M059J (cell line): ENCODE measurements around the gene ENDOG. TPM values are rescaled to one million over a fixed set of nuclear protein-coding genes. Genes with fewer than 3 reads are reported as not detected.
A peak's percentile ranks its signal among the peaks of the same experiment; 100 is the strongest.
"Not testable (repeated sequence)": the region's sequence is repeated elsewhere in the genome, so short reads cannot be mapped to it uniquely, and the experiment has no call there.

Experiments used
- DNase-seq: peaks from one replicate; pipeline ENCODE4 v3.0.0-alpha.2; 2012; ENCODE audit warnings: low read depth
- total RNA-seq: library from RNA; depleted of rRNA; stranded (reverse); fragments of >200 nt; shearing (Covaris generic); gene quantifications from 2 replicates; pipeline ENCODE4 v1.2.3, GENCODE V29; 2014; rRNA removed

ENDOG gene
- total RNA-seq: 10.3 and 18.9 TPM in 2 replicates

GRCh38 chr9:128818099-128818838 lies at the start of gene ENDOG:
Gene ENDOG (plus strand): TSS chr9:128818500. CDS start chr9:128818685, 185 bp downstream.
- peak; percentile 96 for DNase-seq

GRCh38 chr9:128768606-128769005 lies 49.7 kb upstream of the ENDOG start:
- no peak for DNase-seq

DNA sequence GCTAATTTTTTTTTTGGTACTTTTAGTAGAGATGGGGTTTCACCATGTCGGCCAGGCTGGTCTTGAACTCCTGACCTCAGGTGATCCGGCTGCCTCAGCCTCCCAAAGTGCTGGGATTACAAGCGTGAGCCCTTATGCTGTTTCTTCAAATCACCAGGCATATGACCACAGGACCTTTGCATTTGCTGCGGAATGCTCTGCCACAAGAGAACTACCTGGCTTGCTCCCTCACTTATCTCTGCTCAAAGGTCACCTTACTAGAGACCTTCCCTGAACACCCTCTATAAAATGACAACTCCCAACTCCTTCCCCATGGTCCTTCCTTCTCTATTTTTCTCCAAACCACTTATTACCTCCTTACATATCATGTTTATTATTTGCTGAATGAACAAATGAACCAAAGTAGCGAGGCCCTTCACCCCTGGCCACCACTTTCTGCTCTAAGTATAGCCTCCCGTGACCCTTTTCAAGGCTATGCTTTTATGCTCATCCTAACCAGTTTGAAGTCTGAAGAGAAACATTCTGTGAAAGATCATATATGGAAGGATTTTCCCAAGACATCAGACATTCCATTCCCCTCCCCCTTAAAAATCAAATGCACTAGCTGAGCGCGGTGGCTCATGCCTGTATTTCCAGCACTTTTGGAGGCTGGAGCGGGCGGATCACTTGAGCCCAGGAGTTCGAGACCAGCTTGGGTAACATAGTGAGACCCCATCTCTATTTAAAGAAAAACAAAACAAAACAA lies 47.8 kb upstream of the ENDOG start:
- no peak for DNase-seq

GRCh38 chr9:128771094-128771721 lies 47.1 kb upstream of the ENDOG start:
- DNase-seq: peak; percentile 42

GRCh38 chr9:128771745-128772519 lies 46.4 kb upstream of the ENDOG start, which contains the start of gene ZER1:
Gene ZER1 (minus strand): TSS chr9:128771927. CDS start chr9:128755565, 16,362 bp downstream.
- peak; percentile 84 for DNase-seq

- DNase-seq: no peak
These were observed 45.3 kb upstream of the ENDOG start for GRCh38 chr9:128773049-128773448.

- DNase-seq: no peak
These were observed 43.5 kb upstream of the ENDOG start for GRCh38 chr9:128774804-128775203.

GRCh38 chr9:128780093-128780492 lies 38.2 kb upstream of the ENDOG start:
- DNase-seq: not testable (repeated sequence)

DNA sequence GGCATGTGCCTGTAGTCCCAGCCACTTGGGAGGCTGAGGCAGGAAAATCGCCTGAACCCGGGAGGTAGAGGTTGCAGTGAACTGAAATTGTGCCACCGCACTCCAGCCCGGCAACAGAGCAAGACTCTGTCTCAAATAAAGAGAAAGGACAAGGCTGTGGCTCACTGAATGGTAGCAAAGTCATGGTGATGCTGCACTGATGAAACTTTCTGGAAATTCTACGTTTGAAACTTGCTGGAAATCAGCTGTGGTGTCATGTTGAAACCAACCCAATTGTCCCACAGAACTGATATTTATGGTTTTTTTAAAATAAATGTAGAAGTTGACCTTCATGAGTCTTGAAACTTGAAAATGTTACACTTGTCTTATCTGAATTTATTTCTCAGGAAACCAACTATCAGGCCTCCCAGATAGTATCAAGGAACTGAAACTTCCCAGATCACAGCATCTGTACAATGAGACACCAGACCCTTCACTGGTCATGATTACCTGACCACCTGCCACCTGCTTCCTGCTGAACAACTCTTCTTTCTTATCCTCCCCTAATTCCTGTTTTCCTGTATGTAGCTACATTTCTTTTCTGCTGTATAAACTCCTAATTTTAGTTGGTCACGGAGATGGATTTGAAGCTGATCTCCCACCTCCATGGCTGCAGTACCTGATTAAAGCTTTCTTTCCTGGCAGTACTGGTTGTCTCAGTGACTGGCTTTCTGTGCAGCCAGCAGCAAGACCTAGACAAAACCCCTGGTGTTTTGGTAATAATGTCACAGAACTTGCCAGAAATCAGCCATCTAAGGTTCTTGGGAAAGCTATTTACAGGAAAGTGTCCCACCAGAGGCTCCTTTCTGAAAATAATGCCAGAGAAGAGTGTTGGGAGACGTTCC lies 36.9 kb upstream of the ENDOG start:
- DNase-seq: no peak

DNA sequence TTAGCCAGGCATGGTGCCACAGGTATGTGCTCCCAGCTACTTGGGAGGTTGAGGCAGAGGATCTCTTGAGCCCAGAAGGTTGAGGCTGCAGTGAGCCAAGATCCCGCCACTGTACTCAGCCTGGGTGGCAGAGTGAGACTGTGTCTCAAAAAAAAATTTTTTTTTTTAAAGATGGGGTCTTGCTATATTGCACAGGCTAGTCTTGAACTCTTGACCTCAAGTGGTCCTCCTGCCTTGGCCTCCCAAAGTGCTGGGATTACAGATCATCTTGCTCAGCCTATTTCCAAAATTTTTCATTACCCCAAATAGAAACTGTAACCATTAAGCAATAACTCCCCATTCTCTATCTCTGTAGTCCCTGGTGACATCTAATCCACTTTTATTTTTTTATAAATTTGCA lies 35.6 kb upstream of the ENDOG start:
- DNase-seq: no peak

DNA sequence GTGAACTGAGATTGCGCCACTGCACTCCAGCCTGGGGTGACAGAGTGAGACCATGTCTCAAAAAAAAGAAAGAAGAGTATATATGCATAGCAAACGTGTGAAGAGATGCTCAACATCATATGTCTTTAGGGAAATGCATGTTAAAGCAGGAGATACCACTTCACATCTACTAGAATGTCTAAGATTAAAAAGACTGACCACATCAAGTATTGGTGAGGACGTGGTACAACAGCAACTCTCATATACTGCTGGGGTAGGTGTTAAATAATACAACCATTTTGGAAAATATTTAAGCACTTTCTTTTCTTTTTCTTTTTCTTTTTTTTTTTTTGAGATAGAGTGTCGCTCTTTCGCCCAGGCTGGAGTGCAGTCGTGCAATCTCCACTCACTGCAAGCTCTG lies 32.9 kb upstream of the ENDOG start:
- DNase-seq: no peak

- peak; percentile 78 for DNase-seq
These were observed 31.4 kb upstream of the ENDOG start, which contains the start of gene TBC1D13 for GRCh38 chr9:128786681-128787601. Gene TBC1D13 (plus strand): TSS chr9:128787253. CDS start chr9:128787354, 101 bp downstream.

GRCh38 chr9:128787659-128788058 lies 30.6 kb upstream of the ENDOG start:
- DNase-seq: peak; percentile 13

- DNase-seq: no peak
These were observed 29.9 kb upstream of the ENDOG start for GRCh38 chr9:128788445-128788844.

GRCh38 chr9:128790536-128790935 lies 27.8 kb upstream of the ENDOG start:
- DNase-seq: no peak

GRCh38 chr9:128792134-128792533 lies 26.2 kb upstream of the ENDOG start:
- DNase-seq: no peak

DNA sequence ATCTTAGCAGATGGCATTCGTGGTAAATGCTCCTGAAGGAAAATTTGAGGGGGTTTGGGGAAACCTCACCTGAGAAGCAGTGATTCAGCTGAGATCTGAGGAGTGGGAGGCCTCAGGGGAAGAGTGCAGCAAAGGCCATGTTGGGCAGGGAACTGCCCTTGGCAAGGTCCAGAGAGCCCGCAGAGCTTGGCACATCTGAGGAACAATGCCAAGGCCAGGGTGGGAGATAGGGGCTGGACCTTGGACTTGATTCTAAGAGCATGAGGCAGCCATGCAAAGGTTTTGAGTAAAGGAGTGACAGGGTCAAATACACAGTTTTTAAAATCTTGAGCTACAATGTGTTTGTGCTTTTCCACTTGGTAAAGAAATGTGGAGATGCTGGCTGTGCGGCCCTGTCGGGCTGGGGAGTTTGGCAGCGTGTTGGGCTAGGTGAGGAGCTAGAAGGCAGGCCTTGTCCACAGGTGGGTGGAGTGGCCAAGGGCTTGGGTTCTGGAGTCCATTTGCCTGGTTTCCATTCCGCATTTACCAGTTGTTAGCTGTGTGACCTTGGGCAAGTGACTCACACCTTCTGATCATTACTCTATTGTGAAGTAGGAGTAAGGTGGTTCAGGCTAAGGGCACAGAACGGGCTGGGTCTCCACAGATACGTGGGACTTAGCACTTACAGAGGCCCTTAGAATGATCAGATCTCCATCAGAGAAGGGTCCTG lies 25.2 kb upstream of the ENDOG start:
- DNase-seq: no peak

- not testable (repeated sequence) for DNase-seq
These were observed 23.3 kb upstream of the ENDOG start for GRCh38 chr9:128794961-128795360.

GRCh38 chr9:128798896-128799295 lies 19.4 kb upstream of the ENDOG start:
- no peak for DNase-seq
